Natural killer cell treated with Interleukin-12 subunit alpha and Interleukin-12 subunit beta and Interleukin-15 and Interleukin-18, amount 100 ng/mL, for 72 hours (primary cell): ENCODE results near the gene MCC. TPM values are rescaled to one million over a fixed set of nuclear protein-coding genes. Genes with fewer than 3 reads are reported as not detected.

Experiments
- ATAC-seq, 2 donors: fragments of 150-1000 bp; cut with Tn5 transposase in 1 of 2; sonication (Bioruptor Pico), chemical (Tn5 transposase) in 1 of 2; 2 replicates each; pipeline ENCODE4 v1.10.0; 2021
- DNase-seq: peaks from one replicate; pipeline ENCODE4 v3.0.0; 2022; ENCODE audit warnings: low spot score
- H3K27ac Mint-ChIP-seq, 2 donors: 1 replicate in 1 of 2; 2 replicates in 1 of 2; pipeline ENCODE4 v1.8.0; 2022; ENCODE audit warnings: mixed read lengths in 2 of 2, mild to moderate bottlenecking in 1 of 2, moderate library complexity in 1 of 2
- H3K27me3 Mint-ChIP-seq, 2 donors: 1 replicate in 1 of 2; 2 replicates in 1 of 2; pipeline ENCODE4 v1.8.0; 2022; ENCODE audit warnings: mixed read lengths in 2 of 2
- H3K36me3 Mint-ChIP-seq: one replicate; pipeline ENCODE4 v1.8.0; 2022; ENCODE audit warnings: mixed read lengths
- H3K4me1 Mint-ChIP-seq, 2 donors: 1 replicate in 1 of 2; 2 replicates in 1 of 2; pipeline ENCODE4 v1.8.0; 2022; ENCODE audit warnings: low read depth in 2 of 2, mixed read lengths in 2 of 2, mild to moderate bottlenecking in 1 of 2
- H3K4me3 Mint-ChIP-seq: one replicate; pipeline ENCODE4 v1.8.0; 2022; ENCODE audit warnings: mixed read lengths
- H3K9me3 Mint-ChIP-seq: 2 replicates; pipeline ENCODE4 v1.8.0; 2022; ENCODE audit warnings: mixed read lengths
- total RNA-seq, 2 donors: library from RNA; stranded (reverse); gene quantifications; one replicate each; pipeline ENCODE4 v1.2.3, GENCODE V29; 2022

The MCC gene
- total RNA-seq, 2 donors from 2014 or later = 0.45 to 3.8 TPM

- H3K4me3 Mint-ChIP-seq = no peak overlapping the region
- H3K36me3 Mint-ChIP-seq = no peaks in the 10 kb centered on the region
- no peak for ATAC-seq
Measured at GRCh38 chr5:113226116-113226736, 262.0 kb downstream of the MCC start.

GRCh38 chr5:113225259-113225658 is 263.0 kb downstream of the MCC start:
- Mint-ChIP-seq H3K27ac (no peak overlapping the region), H3K9me3 (no peaks in the 10 kb centered on the region), H3K36me3 (no peaks in the 10 kb centered on the region), H3K27me3 (peaks cover 25 to 41% of the 10 kb centered on the region in 2 donors), H3K4me1 (no peaks in the 10 kb centered on the region), H3K4me3 (no peak overlapping the region)
- no peak for ATAC-seq
- DNase-seq = no peak

More at GRCh38 chr5:113226116-113226736, 262.0 kb downstream of the MCC start:
- Mint-ChIP-seq H3K27me3 (peaks cover 27 to 47% of the 10 kb centered on the region in 2 donors), H3K27ac (no peak overlapping the region), H3K9me3 (no peaks in the 10 kb centered on the region), H3K4me1 (no peaks in the 10 kb centered on the region)
- no peak for DNase-seq

GRCh38 chr5:113224605-113225065 is 263.6 kb downstream of the MCC start:
- no peaks in the 10 kb centered on the region for H3K36me3 Mint-ChIP-seq

GRCh38 chr5:113223831-113224604 is 264.2 kb downstream of the MCC start:
- Mint-ChIP-seq H3K4me1 (no peaks in the 10 kb centered on the region), H3K27ac (no peak overlapping the region), H3K36me3 (no peaks in the 10 kb centered on the region), H3K27me3 (peaks cover 23 to 36% of the 10 kb centered on the region in 2 donors), H3K9me3 (no peaks in the 10 kb centered on the region), H3K4me3 (no peak overlapping the region)
- DNase-seq (no peak), ATAC-seq (no peak)

More at GRCh38 chr5:113224605-113225065, 263.6 kb downstream of the MCC start:
- H3K4me3 Mint-ChIP-seq = no peak overlapping the region
- H3K27me3 Mint-ChIP-seq = peaks cover 23 to 37% of the 10 kb centered on the region in 2 donors
- no peak overlapping the region for H3K27ac Mint-ChIP-seq
- ATAC-seq (no peak), DNase-seq (no peak)
- H3K4me1 Mint-ChIP-seq = no peaks in the 10 kb centered on the region
- H3K9me3 Mint-ChIP-seq = no peaks in the 10 kb centered on the region

- Mint-ChIP-seq H3K27ac (no peak overlapping the region), H3K36me3 (no peaks in the 10 kb centered on the region), H3K27me3 (peaks cover 16 to 29% of the 10 kb centered on the region in 2 donors), H3K9me3 (no peaks in the 10 kb centered on the region), H3K4me3 (no peak overlapping the region), H3K4me1 (no peaks in the 10 kb centered on the region)
- no peak for ATAC-seq
- no peak for DNase-seq
Measured at GRCh38 chr5:113223315-113223714, 264.9 kb downstream of the MCC start.

GRCh38 chr5:113221294-113222176 is 266.7 kb downstream of the MCC start:
- H3K9me3 Mint-ChIP-seq = no peaks in the 10 kb centered on the region
- H3K27me3 Mint-ChIP-seq = peaks cover 13 to 37% of the 10 kb centered on the region in 2 donors
- no peak overlapping the region for H3K27ac Mint-ChIP-seq
- H3K36me3 Mint-ChIP-seq = no peaks in the 10 kb centered on the region
- H3K4me3 Mint-ChIP-seq = no peak overlapping the region
- H3K4me1 Mint-ChIP-seq = no peaks in the 10 kb centered on the region
- no peak for DNase-seq
- ATAC-seq = no peak

- ATAC-seq = no peak
- Mint-ChIP-seq H3K36me3 (no peaks in the 10 kb centered on the region), H3K27ac (no peak overlapping the region), H3K9me3 (no peaks in the 10 kb centered on the region), H3K4me1 (no peaks in the 10 kb centered on the region), H3K27me3 (peaks cover 6 to 36% of the 10 kb centered on the region in 2 donors), H3K4me3 (no peak overlapping the region)
- DNase-seq = no peak
Measured at GRCh38 chr5:113219695-113220094, 268.6 kb downstream of the MCC start.

GRCh38 chr5:113218906-113219517 is 269.2 kb downstream of the MCC start:
- Mint-ChIP-seq H3K4me3 (no peak overlapping the region), H3K27me3 (peaks cover 6 to 34% of the 10 kb centered on the region in 2 donors), H3K27ac (no peak overlapping the region), H3K4me1 (no peaks in the 10 kb centered on the region), H3K9me3 (no peaks in the 10 kb centered on the region), H3K36me3 (no peaks in the 10 kb centered on the region)
- ATAC-seq (no peak), DNase-seq (no peak)

GRCh38 chr5:113218200-113218599 is 270.1 kb downstream of the MCC start:
- ATAC-seq (no peak), DNase-seq (no peak)
- Mint-ChIP-seq H3K4me1 (no peaks in the 10 kb centered on the region), H3K27ac (no peak overlapping the region), H3K36me3 (no peaks in the 10 kb centered on the region), H3K9me3 (no peaks in the 10 kb centered on the region), H3K27me3 (peaks cover 6 to 26% of the 10 kb centered on the region in 2 donors), H3K4me3 (no peak overlapping the region)

GRCh38 chr5:113217619-113218184 is 270.6 kb downstream of the MCC start:
- Mint-ChIP-seq H3K4me3 (no peak overlapping the region), H3K9me3 (no peaks in the 10 kb centered on the region), H3K36me3 (no peaks in the 10 kb centered on the region), H3K4me1 (no peaks in the 10 kb centered on the region), H3K27ac (no peak overlapping the region), H3K27me3 (peaks cover 4 to 21% of the 10 kb centered on the region in 2 donors)
- ATAC-seq (no peak), DNase-seq (no peak)

GRCh38 chr5:113216545-113216944 is 271.7 kb downstream of the MCC start:
- H3K4me3 Mint-ChIP-seq = no peak overlapping the region
- peaks cover 0 to 14% of the 10 kb centered on the region in 2 donors for H3K27me3 Mint-ChIP-seq
- no peaks in the 10 kb centered on the region for H3K36me3 Mint-ChIP-seq
- H3K9me3 Mint-ChIP-seq = no peaks in the 10 kb centered on the region
- no peak overlapping the region for H3K27ac Mint-ChIP-seq
- no peak for DNase-seq
- no peak for ATAC-seq
- no peaks in the 10 kb centered on the region for H3K4me1 Mint-ChIP-seq

- Mint-ChIP-seq H3K4me1 (no peaks in the 10 kb centered on the region), H3K36me3 (no peaks in the 10 kb centered on the region), H3K27me3 (peaks cover 5 to 21% of the 10 kb centered on the region in 2 donors), H3K4me3 (no peak overlapping the region), H3K9me3 (no peaks in the 10 kb centered on the region), H3K27ac (no peak overlapping the region)
- ATAC-seq (no peak), DNase-seq (no peak)
Measured at GRCh38 chr5:113215401-113216060, 272.7 kb downstream of the MCC start.
